ENCODE data around the gene SYT2. TPM values are rescaled to one million over a fixed set of nuclear protein-coding genes. Genes with fewer than 3 reads are reported as not detected.

Gene SYT2
- total RNA-seq, 1 experiment from 2014 or later = 12.1 TPM

DNA sequence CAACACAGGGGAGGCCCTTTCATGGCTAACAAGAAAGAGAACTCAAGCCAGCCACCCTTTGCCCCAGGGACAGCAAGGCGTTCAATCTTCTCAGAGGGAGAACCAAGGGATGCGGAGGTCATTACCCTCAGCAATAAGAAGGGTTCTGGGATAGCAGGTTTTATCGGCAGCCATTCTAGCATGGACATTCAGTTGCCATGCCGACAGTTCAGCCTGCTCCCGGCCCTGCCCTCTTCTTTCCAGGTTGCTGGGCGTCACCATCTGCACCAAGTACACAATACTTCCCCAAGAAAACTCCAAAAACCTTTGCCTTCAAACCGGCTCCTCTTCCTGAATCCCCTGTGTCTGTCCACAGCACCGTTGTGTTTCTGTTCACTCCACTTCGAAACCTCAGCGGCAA lies 47.1 kb downstream of the SYT2 start (continued):
- TF ChIP-seq SMAD4 (CRISPR knock-in tag; IDR thresholded peaks at IDR 0.05) = no peak

GRCh38 chr1:202662081-202662480 lies 48.2 kb downstream of the SYT2 start:
- peaks cover 3% of the 10 kb centered on the region; the same call in 1 of the 2 replicates for H3K27me3 Mint-ChIP-seq (ENCODE audit: low read depth)
- no peaks in the 10 kb centered on the region for H3K36me3 Mint-ChIP-seq
- ATAC-seq (no peak), DNase-seq (ENCODE audit: low spot score) (no peak)
- POLR2A ChIA-PET = no interaction called here
- H3K4me1 Mint-ChIP-seq = peaks cover 10% of the 10 kb centered on the region; the same call in 1 of the 2 replicates
- TF ChIP-seq OVOL2 (CRISPR knock-in tag; IDR thresholded peaks at IDR 0.05; ENCODE audit: borderline replicate concordance) = no peak
- TF ChIP-seq, protein P1, sequence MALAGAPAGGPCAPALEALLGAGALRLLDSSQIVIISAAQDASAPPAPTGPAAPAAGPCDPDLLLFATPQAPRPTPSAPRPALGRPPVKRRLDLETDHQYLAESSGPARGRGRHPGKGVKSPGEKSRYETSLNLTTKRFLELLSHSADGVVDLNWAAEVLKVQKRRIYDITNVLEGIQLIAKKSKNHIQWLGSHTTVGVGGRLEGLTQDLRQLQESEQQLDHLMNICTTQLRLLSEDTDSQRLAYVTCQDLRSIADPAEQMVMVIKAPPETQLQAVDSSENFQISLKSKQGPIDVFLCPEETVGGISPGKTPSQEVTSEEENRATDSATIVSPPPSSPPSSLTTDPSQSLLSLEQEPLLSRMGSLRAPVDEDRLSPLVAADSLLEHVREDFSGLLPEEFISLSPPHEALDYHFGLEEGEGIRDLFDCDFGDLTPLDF (CRISPR knock-in tag; IDR thresholded peaks at IDR 0.05) = no peak
- TF ChIP-seq, protein P2, sequence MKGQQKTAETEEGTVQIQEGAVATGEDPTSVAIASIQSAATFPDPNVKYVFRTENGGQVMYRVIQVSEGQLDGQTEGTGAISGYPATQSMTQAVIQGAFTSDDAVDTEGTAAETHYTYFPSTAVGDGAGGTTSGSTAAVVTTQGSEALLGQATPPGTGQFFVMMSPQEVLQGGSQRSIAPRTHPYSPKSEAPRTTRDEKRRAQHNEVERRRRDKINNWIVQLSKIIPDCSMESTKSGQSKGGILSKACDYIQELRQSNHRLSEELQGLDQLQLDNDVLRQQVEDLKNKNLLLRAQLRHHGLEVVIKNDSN (CRISPR knock-in tag; IDR thresholded peaks at IDR 0.05) = no peak
- no peak for TF ChIP-seq ZNF317 (CRISPR knock-in tag; IDR thresholded peaks at IDR 0.05; ENCODE audit: borderline replicate concordance, low read depth)
- TF ChIP-seq, protein P3, sequence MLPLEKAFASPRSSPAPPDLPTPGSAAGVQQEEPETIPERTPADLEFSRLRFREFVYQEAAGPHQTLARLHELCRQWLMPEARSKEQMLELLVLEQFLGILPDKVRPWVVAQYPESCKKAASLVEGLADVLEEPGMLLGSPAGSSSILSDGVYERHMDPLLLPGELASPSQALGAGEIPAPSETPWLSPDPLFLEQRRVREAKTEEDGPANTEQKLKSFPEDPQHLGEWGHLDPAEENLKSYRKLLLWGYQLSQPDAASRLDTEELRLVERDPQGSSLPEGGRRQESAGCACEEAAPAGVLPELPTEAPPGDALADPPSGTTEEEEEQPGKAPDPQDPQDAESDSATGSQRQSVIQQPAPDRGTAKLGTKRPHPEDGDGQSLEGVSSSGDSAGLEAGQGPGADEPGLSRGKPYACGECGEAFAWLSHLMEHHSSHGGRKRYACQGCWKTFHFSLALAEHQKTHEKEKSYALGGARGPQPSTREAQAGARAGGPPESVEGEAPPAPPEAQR (CRISPR knock-in tag; IDR thresholded peaks at IDR 0.05) = no peak
- no peak for TF ChIP-seq NR2C2 (CRISPR knock-in tag; IDR thresholded peaks at IDR 0.05)
- TF ChIP-seq NFYB (CRISPR knock-in tag; conservative IDR thresholded peaks at IDR 0.05; ENCODE audit: low read depth) = no peak
- TF ChIP-seq ELF4 (CRISPR knock-in tag; IDR thresholded peaks at IDR 0.05; ENCODE audit: low read depth) = no peak
- TF ChIP-seq MLX (CRISPR knock-in tag; IDR thresholded peaks at IDR 0.05) = no peak
- no peak for TF ChIP-seq TCF7 (CRISPR knock-in tag; IDR thresholded peaks at IDR 0.05; ENCODE audit: low read depth)
- no peak for TF ChIP-seq ATF6 (CRISPR knock-in tag; IDR thresholded peaks at IDR 0.05)
- TF ChIP-seq ZNF423 (CRISPR knock-in tag; IDR thresholded peaks at IDR 0.05) = no peak
- TF ChIP-seq TP53 (CRISPR knock-in tag; IDR thresholded peaks at IDR 0.05) = no peak
- no peak for TF ChIP-seq EMX1 (CRISPR knock-in tag; IDR thresholded peaks at IDR 0.05)
- no peak for TF ChIP-seq HMGA2 (CRISPR knock-in tag; IDR thresholded peaks at IDR 0.05)
- no peak for TF ChIP-seq ATF2 (CRISPR knock-in tag; IDR thresholded peaks at IDR 0.05; ENCODE audit: borderline replicate concordance, low read depth)
- TF ChIP-seq CREM (CRISPR knock-in tag; IDR thresholded peaks at IDR 0.05) = no peak
- no peak for TF ChIP-seq ZNF121 (CRISPR knock-in tag; IDR thresholded peaks at IDR 0.05)
- TF ChIP-seq FOXJ3 (CRISPR knock-in tag; IDR thresholded peaks at IDR 0.05; ENCODE audit: borderline replicate concordance) = no peak
- TF ChIP-seq ESRRA (CRISPR knock-in tag; IDR thresholded peaks at IDR 0.05; ENCODE audit: borderline replicate concordance) = no peak
- H3K4me3 Mint-ChIP-seq = no peak overlapping the region
- no peak overlapping the region for H3K27ac Mint-ChIP-seq
- no peaks in the 10 kb centered on the region for H3K9me3 Mint-ChIP-seq
- CTCF ChIA-PET = interaction anchor here (0.9 to 6.0 kb wide), 6 partner anchors 18 to 89 kb away, joined by 3 to 150 read pairs (median 20); partner anchors contain the start of gene SYT2

Measured in WTC11 (cell line).